Activated CD8-positive, alpha-beta memory T cell treated with anti-CD3 and anti-CD28 coated beads for 24 hours (primary cell): Measurements from ENCODE around the gene SULT4A1.
A peak's percentile ranks its signal among the peaks of the same experiment; 100 is the strongest.
"Not testable (repeated sequence)": the region's sequence is repeated elsewhere in the genome, so short reads cannot be mapped to it uniquely, and the experiment has no call there.

ENCODE experiments used
- DNase-seq: peaks from one replicate; pipeline ENCODE4 v3.0.0-alpha.2; 2020

The SULT4A1 gene

GRCh38 chr22:43885786-43886185, 23.5 kb upstream of the SULT4A1 start:
- no peak for DNase-seq

- no peak for DNase-seq
Measured at GRCh38 chr22:43885319-43885671, 23.0 kb upstream of the SULT4A1 start.

- DNase-seq: peak; percentile 82
Measured at GRCh38 chr22:43884600-43885318, 22.4 kb upstream of the SULT4A1 start.

GRCh38 chr22:43883719-43884415, 21.6 kb upstream of the SULT4A1 start:
- DNase-seq: no peak

- DNase-seq: peak; percentile 67
Measured at GRCh38 chr22:43883012-43883661, 20.8 kb upstream of the SULT4A1 start.

- no peak for DNase-seq
Measured at GRCh38 chr22:43882122-43882767, 19.9 kb upstream of the SULT4A1 start.

- DNase-seq: no peak
Measured at GRCh38 chr22:43881091-43882061, 19.1 kb upstream of the SULT4A1 start.

GRCh38 chr22:43880541-43880991, 18.3 kb upstream of the SULT4A1 start:
- DNase-seq: no peak

- DNase-seq: no peak
Measured at GRCh38 chr22:43879901-43880540, 17.7 kb upstream of the SULT4A1 start.

GRCh38 chr22:43878831-43879550, 16.7 kb upstream of the SULT4A1 start:
- DNase-seq: no peak

- no peak for DNase-seq
Measured at GRCh38 chr22:43878079-43878795, 15.9 kb upstream of the SULT4A1 start.

- no peak for DNase-seq
Measured at GRCh38 chr22:43876866-43877509, 14.7 kb upstream of the SULT4A1 start.

GRCh38 chr22:43869799-43870198, 7.5 kb upstream of the SULT4A1 start:
- no peak for DNase-seq

- not testable (repeated sequence) for DNase-seq
Measured at GRCh38 chr22:43869001-43869400, 6.7 kb upstream of the SULT4A1 start.

- DNase-seq: no peak
Measured at GRCh38 chr22:43867839-43868635, 5.7 kb upstream of the SULT4A1 start.

- no peak for DNase-seq
Measured at GRCh38 chr22:43862882-43863202, 529 bp upstream of the SULT4A1 start.

GRCh38 chr22:43861529-43861928, 784 bp downstream of the SULT4A1 start:
- no peak for DNase-seq

GRCh38 chr22:43860831-43861230, 1.5 kb downstream of the SULT4A1 start:
- no peak for DNase-seq

- no peak for DNase-seq
Measured at GRCh38 chr22:43860126-43860525, 2.2 kb downstream of the SULT4A1 start.
